ENCODE measurements around the gene CKAP2L.

DNA sequence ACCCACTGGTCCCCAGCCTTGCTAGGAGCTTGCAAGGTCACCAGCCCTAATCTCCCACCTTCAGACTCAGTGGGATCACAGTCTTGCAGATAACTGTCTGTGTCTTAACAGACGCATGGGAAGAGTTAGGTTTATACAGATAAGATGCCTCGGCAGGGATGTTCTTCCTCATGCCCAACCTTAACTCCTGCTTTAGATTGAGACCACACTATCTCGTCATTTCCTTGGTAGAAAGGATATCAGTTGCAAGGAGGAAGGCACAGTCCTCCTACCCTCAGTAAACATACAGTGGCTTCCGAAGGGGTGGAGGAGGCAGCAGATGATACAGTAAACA is 36.4 kb downstream of the CKAP2L start:
- TF ChIP-seq, protein P1, sequence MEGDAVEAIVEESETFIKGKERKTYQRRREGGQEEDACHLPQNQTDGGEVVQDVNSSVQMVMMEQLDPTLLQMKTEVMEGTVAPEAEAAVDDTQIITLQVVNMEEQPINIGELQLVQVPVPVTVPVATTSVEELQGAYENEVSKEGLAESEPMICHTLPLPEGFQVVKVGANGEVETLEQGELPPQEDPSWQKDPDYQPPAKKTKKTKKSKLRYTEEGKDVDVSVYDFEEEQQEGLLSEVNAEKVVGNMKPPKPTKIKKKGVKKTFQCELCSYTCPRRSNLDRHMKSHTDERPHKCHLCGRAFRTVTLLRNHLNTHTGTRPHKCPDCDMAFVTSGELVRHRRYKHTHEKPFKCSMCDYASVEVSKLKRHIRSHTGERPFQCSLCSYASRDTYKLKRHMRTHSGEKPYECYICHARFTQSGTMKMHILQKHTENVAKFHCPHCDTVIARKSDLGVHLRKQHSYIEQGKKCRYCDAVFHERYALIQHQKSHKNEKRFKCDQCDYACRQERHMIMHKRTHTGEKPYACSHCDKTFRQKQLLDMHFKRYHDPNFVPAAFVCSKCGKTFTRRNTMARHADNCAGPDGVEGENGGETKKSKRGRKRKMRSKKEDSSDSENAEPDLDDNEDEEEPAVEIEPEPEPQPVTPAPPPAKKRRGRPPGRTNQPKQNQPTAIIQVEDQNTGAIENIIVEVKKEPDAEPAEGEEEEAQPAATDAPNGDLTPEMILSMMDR (conservative IDR thresholded peaks at IDR 0.05; ENCODE audit: low read depth in 2 of 2): no peak
- no peak for TF ChIP-seq NANOG (IDR thresholded peaks at IDR 0.05; ENCODE audit: borderline replicate concordance)
- no peak for TF ChIP-seq POLR2AphosphoS5 (IDR thresholded peaks at IDR 0.05; ENCODE audit: low read depth)
- TF ChIP-seq JUNB (IDR thresholded peaks at IDR 0.05; ENCODE audit: unreplicated experiment): no peak
- no peak for TF ChIP-seq REST (IDR thresholded peaks at IDR 0.05; ENCODE audit: unreplicated experiment)
- TF ChIP-seq ZNF331 (CRISPR knock-in tag; IDR thresholded peaks at IDR 0.05; ENCODE audit: low read depth): no peak

Data from GM23338 (cell line).